HG03457 (cell line): Measurements from ENCODE around the gene SLC38A8.

Experiments used
- ATAC-seq: cut with Tn5 transposase; IDR thresholded peaks from one replicate; pipeline ENCODE4 v1.9.1; 2021; ENCODE audit warnings: moderate number of reproducible peaks; ENCODE audit not compliant: unreplicated experiment

SLC38A8 gene

DNA sequence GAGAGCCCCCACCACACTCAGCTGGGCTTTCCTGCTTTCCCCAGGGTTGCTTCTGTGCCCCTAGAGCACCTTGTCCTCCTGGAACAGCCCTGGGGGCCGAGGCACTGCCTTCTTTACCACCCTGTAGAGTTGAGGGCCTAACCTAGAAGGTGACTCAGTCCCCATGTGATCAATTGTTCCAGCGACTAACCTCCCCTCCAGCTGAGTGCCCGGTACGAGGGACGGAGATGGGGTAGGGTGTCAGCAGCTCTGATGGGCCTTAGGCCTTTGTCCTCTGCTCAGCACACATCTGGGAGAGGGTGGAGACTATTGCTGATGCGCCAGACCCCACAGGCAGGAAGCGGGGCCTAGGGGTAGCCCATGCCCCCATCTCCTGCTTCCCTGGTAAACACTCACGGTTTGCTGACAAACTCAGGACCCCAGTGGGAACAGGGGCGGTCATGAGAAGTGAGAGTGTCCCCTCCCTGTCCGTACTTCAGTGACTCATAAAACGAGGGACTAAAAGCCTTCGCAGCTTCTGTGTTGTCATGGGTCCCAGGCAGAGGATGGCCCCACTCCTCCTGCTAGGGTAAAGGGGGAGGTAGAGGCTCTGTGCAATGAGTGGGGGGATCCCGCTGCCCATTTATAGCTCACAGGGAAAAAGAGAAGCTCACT lies 41.5 kb downstream of the SLC38A8 start:
- no peak for ATAC-seq

DNA sequence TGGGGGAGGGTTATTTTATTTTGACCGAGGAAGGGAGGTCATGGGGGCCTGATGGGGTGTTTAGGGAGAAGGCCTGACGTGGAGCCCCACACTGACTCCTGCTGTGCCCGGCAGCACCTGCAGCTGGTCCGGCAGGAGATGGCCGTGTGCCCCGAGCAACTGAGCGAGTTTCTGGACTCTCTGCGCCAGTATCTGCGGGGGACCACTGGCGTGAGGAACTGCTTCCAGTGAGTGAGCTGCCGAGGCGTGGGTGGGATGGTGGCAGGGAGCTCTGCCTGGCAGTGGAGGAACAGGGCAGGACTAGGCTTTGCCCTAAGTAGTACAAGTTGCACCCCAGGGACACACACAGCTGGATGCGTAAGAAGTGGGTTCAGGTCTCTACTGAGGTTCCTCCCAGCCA lies 44.5 kb downstream of the SLC38A8 start:
- ATAC-seq: no peak

DNA sequence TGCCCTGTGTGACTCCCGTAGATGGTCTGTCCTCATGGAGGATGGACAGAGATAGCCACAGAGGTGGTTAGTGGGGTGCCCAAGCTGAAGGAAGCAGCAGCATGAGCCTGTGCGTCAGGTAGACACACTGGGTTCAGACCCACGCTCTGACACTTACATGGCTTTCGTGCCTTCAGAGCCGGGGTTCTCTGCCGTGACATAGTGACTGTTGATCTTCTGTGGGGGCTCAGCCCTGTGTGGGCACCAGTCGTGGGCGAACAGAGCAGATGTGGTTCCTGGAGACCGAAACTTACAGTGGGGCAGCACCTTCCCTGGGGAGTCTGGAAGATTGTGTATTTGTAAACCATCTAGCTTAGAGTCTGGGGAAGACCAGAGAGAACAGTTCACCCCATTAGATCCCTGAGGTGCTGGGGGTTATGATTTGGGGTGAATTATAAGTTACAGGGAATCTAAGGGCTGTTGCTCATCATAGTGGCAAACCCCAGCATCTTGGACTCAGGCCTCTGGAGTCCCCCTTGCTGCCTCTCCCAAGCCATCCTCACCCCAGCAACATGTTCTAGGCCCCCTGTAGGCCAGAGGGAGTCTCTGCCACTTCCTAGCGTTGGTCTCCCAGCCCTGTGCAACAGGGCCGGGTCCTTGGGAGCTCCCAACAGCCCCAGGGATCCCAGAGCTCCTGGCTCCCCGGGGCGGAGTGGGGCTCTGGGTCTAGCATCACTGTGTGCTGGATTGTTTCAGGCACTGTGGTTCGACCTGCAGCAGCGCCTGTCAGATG lies 45.9 kb downstream of the SLC38A8 start:
- no peak for ATAC-seq

DNA sequence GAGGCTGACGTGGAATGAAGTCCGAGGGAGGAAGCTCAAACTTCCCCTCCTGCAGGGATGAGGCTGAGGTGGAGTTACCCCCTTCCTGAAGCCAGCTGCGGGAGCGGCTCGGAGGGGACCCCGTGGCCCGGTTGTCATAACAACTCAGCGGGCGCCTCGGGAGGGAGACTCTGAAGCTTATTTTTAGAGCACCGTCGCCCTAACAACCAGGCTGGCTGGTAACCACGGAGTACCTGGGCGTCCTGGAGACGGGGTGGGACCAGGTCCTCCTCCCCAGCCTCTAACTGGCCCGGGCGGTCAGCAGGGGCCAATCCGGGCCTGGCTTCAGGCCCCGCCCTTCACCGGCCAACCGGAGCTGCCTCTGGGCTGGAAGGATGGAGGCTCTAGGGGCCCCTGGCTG lies 46.8 kb downstream of the SLC38A8 start:
- no peak for ATAC-seq

DNA sequence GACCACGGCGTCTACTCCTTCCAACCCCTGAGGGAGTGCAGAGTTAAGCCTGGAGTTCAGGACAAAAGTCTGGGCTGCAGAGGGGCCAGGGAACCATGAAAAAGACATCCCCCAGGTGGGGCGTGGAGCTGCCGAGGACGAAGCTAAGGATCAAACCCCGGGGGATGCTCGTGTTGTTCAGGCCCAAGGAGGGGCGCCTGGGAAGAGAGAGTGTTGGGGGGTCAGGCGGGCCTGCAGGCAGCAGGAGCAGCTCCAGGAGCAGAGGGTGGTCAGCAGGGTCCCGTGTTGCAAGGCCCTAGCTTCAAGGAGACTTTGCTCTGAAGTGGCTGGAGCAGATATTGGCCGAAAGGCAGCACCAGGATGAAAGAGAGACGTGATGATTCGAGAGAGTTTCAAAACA lies 47.9 kb downstream of the SLC38A8 start:
- no peak for ATAC-seq

DNA sequence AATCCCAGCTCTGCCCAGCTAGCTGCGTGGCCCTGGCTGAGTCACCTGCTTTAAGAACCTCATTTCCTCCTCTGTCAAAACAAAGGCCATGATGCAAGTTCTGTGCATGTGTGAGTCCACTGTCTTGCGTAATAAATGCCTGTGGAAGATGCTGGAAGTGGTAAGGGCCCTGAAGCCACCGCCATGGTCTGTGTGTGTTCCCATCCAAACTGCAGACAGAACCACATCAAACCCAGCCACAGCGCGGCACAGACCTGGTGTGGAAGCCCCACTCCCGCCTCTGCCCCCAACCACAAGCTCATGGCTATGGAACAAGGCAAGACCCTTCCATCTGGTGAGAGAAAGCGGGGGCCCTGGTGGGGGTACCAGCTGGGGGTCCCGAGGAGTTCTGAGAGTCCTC lies 48.5 kb downstream of the SLC38A8 start:
- ATAC-seq: no peak

DNA sequence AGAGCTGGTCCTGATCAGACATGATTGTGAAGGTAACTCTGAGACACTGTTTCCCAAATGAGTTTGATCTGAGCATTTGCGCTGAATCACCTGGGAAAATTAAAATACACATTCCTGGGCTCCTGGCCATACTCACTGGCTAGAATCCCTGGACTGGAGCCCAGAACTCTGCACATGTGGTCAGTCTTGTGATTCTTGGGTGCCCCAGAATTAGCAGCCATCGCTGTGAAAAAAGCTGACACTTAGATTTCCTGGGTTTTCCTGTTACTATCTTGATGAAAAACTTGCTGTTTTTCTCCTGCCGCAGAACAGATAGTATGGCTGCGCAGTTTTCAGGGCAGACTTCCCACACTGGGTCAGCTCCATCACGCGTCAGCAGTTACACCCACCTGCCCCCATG lies 50.0 kb downstream of the SLC38A8 start:
- no peak for ATAC-seq

DNA sequence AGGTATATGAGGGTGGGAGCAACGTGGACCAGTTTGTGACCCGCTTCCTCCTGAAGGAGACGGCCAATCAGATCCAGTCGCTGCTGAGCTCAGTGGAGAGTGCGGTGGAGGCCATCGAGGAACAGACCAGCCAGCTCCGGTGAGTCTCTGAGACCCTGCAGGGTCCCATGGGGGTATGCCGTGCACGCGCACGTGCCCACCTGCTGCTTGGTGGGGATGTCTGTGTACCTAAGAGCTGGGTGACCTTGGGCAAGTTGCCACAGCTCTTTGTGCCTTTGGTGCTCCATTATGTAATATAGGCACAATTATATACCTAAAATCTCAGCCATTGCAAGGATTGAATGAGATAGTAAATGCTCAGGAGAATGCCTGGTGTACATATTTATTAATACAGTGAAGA lies 52.1 kb downstream of the SLC38A8 start:
- no peak for ATAC-seq

DNA sequence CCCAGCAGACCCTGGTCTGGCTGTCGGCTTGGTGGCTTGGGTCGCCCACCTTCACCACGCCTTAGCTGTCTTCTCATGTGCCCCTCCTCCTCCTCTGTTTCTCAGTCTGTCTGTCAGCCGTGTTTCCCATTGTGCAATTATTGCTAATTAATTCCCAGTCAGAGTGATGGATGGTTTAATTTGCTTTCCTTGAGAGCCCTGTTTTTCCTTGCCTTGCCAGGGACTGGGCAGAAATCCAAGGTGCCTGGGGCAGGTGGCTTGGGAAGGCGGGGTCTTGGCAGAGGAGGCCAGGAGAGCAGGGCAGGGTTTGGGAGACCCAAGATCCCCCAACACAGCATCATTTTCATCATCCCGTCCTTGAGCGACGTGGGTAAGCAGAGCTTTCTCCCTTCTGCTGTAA lies 53.3 kb downstream of the SLC38A8 start:
- ATAC-seq: no peak

DNA sequence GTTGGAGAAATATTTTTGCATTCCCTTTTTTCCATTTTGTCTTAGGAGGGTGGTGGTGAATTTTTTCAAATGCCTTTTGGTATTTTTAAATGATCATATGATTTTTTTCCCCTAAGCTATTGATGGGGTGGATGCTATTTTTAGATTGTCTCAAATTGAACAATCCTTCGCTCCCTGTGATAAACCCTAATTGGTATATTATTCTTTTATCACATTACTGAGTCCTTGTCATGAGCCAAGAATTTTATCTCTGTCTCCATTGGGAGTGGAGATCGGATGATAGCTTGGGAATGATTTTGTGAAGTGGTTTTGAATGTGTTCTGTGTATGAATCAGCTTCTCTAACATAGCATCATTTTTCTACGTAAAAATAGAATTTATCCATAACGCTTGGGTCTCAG lies 59.1 kb downstream of the SLC38A8 start:
- no peak for ATAC-seq

DNA sequence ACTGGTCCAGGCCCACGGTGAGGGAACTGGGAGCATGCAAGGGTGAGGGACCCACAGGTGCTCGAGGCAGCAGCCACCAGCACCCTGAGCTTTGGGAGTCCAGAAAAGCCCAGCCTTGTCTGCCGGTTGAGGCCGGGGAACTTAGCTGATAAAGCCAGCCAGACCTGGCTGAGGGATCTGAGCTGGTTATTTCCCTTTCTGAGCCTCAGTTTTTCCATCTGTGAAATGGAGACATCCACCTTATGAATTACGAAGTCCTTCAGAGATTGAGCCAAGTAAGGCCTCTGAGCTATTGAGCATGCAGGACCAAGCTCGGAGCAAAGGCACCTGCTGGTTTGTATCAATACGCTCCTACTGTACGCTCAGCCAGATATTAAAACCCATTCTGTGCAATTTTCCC lies 60.8 kb downstream of the SLC38A8 start:
- ATAC-seq: no peak

DNA sequence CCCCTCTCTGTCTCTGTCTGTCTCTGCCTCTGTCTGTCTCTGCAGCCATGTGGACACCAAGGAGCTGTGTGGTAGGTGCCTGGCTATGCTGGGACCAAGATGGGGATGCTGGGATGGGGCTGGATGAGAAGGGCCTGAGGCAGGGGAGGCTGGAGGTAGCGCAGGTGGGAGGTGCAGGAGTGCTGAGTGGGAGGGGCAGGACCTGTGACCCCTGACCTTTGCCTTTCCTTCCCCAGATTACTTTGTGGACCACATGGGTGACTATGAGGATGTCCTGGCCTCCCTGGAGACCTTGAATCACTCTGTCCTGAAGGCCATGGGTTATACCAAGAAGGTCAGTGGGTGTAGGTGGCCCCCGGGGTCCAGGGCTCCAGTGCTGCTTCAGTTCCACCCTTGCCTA lies 61.8 kb downstream of the SLC38A8 start:
- no peak for ATAC-seq

DNA sequence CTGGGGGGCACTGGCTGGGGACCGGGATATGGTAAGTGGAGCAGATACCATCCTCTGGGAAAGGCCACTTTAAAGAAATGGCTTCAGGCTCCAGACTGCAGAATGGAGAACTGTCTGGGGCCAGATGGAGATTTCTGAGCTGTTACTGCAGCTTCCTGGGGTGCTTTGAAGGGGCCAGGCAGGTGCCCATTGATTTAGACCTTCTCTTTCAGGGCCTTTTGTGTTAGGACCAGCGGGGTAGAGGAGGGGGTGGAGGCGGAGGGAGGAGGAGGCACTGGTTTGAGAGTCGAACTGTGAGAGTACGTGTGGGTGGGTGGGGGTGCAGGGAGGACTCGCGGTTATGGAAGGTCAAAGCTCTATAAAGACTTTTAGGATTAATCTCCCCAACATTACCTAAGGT lies 63.2 kb downstream of the SLC38A8 start:
- no peak for ATAC-seq

DNA sequence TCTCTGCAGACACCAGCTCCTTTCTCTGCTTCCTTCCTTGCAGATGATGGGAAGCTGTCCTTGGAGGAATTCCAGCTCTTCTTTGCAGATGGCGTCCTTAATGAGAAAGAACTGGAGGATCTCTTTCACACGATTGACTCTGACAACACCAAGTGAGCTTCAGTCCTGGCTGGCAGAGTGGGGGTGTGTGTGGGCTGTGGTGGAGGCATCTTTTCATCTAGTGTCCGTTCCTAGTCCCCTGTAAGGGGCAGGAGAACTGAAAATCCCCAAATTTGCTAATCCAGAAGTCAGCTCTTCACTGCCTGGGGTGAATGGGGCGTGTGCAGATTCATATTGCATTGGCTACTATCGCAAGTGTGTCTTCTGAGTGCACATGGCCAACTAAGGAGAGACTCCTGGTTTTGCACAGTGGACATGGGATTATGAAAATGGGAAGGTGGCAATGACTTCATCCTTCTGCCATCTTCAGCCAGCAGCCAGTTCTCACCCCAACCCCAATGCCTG lies 64.1 kb downstream of the SLC38A8 start:
- ATAC-seq: no peak

DNA sequence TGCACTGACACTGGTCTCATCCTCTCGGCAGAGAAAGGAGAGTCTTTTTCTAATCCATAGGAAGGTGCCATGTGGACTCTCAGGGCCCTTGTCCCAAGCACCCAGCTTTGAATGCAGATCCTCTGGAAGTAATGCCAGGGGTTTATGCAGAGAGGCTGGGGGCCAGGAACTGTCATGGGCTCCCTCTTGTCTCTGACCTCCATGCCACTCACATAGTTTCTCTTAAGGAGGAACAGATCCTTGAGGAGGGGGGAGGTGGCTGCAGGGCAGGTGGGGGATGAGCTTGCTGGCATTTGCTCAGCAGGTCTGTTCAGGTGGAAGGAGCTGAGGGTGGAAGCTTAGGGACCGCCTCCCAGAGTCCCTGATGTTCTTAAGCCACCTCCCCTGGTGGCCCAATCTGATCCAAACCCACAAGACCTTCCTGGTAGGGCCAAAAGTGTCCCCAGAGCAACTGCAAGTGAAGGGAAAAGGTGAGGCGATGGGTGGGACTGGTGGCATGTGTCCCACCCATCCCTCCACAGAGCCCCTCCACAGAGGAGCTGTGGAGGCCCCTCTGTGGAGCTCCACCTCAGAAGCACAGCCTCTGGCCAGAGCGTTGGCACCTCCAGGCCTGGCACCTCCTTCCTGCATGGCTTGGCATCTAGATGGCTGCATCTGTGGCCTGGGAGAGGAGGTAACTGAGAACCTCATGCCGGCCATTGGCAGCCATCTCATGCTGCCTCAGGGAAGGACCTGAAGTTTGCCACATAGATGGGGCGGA lies 65.4 kb downstream of the SLC38A8 start:
- no peak for ATAC-seq

DNA sequence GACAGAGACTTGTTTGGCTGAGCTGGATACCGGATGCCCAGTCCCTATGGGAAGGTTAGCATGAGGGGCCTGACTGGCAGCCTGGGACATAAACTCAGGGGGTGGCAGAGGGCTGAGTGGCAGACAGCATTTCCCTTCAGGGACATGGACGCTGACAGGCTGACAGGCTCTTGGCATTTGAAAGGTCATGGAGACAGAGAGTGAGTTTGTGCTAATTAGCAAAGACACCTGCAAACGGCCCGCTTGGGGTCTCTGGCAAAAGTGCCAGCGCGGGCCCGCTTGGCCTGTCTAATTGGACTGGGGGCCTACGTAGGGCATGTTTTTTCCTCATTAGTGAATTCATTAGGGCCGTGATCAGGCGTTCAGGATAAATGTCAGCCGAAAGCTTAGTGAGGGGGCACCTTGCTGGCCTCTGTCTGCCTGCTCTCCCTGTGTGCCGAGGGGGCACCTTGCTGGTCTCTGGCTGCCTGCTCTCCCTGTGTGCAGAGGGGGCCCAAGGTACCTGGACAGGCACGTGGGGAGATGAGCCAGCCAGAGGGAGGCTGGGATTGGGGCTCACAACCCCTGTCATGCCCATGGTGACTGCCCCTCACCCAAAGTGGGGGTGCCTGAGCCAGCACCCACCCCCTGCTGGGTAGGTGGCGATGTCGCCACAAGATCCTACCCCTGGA lies 66.9 kb downstream of the SLC38A8 start:
- ATAC-seq: no peak

DNA sequence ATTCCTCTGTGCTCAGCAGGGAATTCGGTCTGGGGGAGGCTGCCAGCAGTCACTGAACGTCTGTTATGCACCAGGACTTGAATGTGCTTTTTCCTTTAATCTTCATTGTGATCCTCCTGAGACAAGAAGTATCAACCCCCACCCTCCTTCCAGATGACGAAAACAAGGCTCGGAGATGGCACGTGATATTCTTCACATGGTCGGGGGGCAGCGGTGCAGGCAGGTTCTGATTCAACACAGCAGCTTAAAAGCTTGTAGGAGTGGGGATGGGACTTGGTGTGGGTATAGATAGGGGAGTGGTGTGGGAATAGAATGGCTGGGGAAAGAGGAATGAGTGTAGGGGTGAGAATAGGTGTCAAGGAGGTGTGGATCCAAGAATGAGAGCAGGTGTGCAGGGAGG lies 68.1 kb downstream of the SLC38A8 start:
- ATAC-seq: no peak

DNA sequence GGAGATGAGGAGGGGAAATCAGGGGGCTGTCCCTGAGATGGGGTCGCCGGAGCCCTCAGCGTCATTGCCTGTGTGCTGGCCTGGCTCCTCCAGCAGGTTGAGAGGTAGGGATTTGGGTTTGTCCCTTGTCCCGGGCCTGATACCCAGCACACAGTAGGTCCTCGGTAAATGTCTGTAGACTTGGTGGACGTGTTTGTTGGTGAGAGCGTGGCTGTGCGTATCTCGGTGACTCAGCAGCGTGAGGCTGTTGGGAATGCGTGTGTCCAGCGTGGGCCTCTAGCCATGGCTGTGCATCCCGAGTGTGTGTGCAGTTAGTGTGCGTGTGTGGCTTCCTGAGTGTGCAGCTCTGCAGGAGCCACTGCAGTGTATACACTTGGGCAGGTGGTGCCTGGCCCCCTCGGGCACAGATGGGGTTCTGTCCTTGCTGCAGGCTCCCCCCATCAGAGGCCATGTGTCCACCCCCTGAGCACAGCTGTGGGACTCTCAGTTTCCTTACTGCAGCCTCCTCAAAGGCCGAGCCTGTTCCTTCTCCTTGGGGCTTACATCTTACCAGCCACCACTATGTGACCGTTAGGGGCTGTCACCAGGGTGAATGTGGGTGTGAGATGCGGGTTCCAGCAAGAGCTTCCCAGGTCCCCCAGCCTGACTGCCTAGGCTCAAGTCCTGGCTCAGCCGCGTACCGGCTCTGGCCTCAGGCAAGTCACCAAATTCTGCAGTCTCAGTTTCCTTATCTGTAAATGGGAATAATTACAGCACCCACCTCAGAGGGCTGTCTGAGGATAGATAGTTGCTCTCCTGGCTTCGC lies 68.8 kb downstream of the SLC38A8 start:
- ATAC-seq: no peak

DNA sequence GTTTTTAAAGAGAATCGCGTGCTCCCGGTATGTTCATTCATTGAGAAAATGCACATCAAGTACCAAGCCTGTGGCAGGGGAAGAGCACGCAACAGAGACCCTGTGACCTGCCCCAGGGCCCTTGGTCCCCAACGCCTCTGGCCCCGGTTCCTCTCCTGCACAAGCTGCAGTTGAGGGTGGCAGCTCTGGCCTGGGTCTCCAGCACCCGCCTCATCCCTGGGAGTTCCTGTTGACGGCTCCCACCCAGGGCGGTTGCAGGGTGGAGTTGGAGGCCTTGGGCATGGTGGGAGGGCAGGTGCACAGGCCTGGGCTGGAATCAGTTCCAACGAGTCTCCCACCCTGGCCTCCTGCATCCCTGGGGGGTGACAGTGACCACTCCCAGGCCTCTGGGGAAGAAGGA lies 69.5 kb downstream of the SLC38A8 start:
- no peak for ATAC-seq

DNA sequence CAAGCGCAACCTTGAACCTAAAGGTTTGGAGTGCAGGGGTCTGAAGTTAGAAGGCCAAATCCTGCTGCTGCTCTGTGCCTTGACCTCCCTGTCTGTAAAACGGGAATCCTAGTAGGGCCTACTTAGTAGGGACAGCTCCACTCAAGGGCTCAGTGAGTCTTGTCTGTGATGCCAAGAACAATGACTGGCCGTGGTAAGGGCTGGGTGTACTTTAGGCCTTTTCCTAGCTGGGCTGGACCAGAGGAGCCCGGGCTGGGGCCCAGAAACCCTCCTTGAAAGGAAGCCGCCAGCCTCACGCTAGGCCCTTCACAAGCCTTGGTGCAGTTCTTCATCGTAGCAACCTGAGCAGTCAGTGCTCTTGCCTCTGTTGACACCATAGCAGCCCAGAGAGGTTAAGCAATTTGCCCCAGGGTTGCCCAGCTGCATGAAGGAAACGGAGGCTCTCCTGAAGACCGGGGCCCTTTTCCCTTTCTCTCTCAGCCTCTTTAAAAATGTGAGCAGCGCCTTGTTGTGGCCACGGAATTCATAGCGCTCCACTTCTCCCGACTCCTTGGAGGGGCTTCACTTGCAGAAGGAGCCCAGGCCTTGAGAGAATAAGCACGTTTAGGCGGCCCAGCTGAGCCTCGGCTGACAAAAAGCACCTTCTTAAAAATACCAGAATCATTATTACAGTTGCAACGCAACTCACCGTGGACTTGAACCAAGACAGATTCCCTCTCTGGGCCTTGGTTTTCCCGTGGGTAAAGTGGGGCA lies 70.2 kb downstream of the SLC38A8 start:
- no peak for ATAC-seq
